Inflammatory macrophage treated with lipopolysaccharide for 4 hours (primary cell): ENCODE measurements around the gene RAB3GAP1.
"Not testable (repeated sequence)": the region's sequence is repeated elsewhere in the genome, so short reads cannot be mapped to it uniquely, and the experiment has no call there.

Experiments used
- DNase-seq: peaks from one replicate; pipeline ENCODE4 v3.0.0-alpha.2; 2020

Gene RAB3GAP1

GRCh38 chr2:135113322-135113721, 61.2 kb downstream of the RAB3GAP1 start:
- no peak for DNase-seq

- no peak for DNase-seq
Observed at GRCh38 chr2:135119582-135119981, 67.5 kb downstream of the RAB3GAP1 start.

- no peak for DNase-seq
Observed at GRCh38 chr2:135121016-135121657, 69.0 kb downstream of the RAB3GAP1 start.

GRCh38 chr2:135121658-135122039, 69.6 kb downstream of the RAB3GAP1 start:
- not testable (repeated sequence) for DNase-seq

- DNase-seq = no peak
Observed at GRCh38 chr2:135124924-135125886, 73.1 kb downstream of the RAB3GAP1 start.

GRCh38 chr2:135125940-135126339, 73.8 kb downstream of the RAB3GAP1 start:
- DNase-seq = no peak

GRCh38 chr2:135130751-135131150, 78.7 kb downstream of the RAB3GAP1 start:
- DNase-seq = no peak

GRCh38 chr2:135132314-135132713, 80.2 kb downstream of the RAB3GAP1 start:
- no peak for DNase-seq

- no peak for DNase-seq
Observed at GRCh38 chr2:135140606-135141005, 88.5 kb downstream of the RAB3GAP1 start.

GRCh38 chr2:135142323-135142722, 90.2 kb downstream of the RAB3GAP1 start:
- no peak for DNase-seq

- DNase-seq = no peak
Observed at GRCh38 chr2:135144343-135144742, 92.3 kb downstream of the RAB3GAP1 start.

GRCh38 chr2:135149251-135149650, 97.2 kb downstream of the RAB3GAP1 start:
- DNase-seq = no peak

GRCh38 chr2:135150725-135151124, 98.6 kb downstream of the RAB3GAP1 start:
- no peak for DNase-seq

GRCh38 chr2:135151615-135152014, 99.5 kb downstream of the RAB3GAP1 start:
- no peak for DNase-seq

- no peak for DNase-seq
Observed at GRCh38 chr2:135152361-135152760, 100.3 kb downstream of the RAB3GAP1 start.

GRCh38 chr2:135154962-135155361, 102.9 kb downstream of the RAB3GAP1 start:
- no peak for DNase-seq

- DNase-seq = no peak
Observed at GRCh38 chr2:135157856-135158255, 105.8 kb downstream of the RAB3GAP1 start.

GRCh38 chr2:135159191-135159590, 107.1 kb downstream of the RAB3GAP1 start:
- DNase-seq = no peak

GRCh38 chr2:135162377-135162776, 110.3 kb downstream of the RAB3GAP1 start:
- DNase-seq = no peak

- DNase-seq = no peak
Observed at GRCh38 chr2:135162786-135163185, 110.7 kb downstream of the RAB3GAP1 start.

GRCh38 chr2:135163306-135163705, 111.2 kb downstream of the RAB3GAP1 start:
- DNase-seq = no peak

- no peak for DNase-seq
Observed at GRCh38 chr2:135163901-135164300, 111.8 kb downstream of the RAB3GAP1 start.

GRCh38 chr2:135164431-135164830, 112.3 kb downstream of the RAB3GAP1 start:
- no peak for DNase-seq

GRCh38 chr2:135167273-135167672, 115.2 kb downstream of the RAB3GAP1 start:
- no peak for DNase-seq
